Ishikawa (cell line): ENCODE results near the gene PGP.
A peak's percentile ranks its signal among the peaks of the same experiment; 100 is the strongest.

ENCODE experiments used
- CEBPB ChIP-seq: IDR thresholded peaks from 2 replicates; pipeline ENCODE4 v1.6.1; 2012
- CREB1 ChIP-seq: IDR thresholded peaks from 2 replicates; pipeline ENCODE4 v1.6.1; 2012; ENCODE audit warnings: low read depth
- EGR1 ChIP-seq: IDR thresholded peaks from 2 replicates; pipeline ENCODE4 v1.6.1; 2012
- EP300 ChIP-seq: IDR thresholded peaks from 2 replicates; pipeline ENCODE4 v1.6.1; 2012; ENCODE audit warnings: borderline replicate concordance
- FOXM1 ChIP-seq: IDR thresholded peaks from 2 replicates; pipeline ENCODE4 v1.6.1; 2012; ENCODE audit warnings: low read depth, borderline replicate concordance
- NFIC ChIP-seq: IDR thresholded peaks from 2 replicates; pipeline ENCODE4 v1.6.1; 2012
- RAD21 ChIP-seq: IDR thresholded peaks from 2 replicates; pipeline ENCODE4 v1.6.1; 2012; ENCODE audit warnings: low read depth
- TAF1 ChIP-seq: IDR thresholded peaks from 2 replicates; pipeline ENCODE4 v1.6.1; 2012; ENCODE audit warnings: low read depth, mild to moderate bottlenecking
- TCF12 ChIP-seq: IDR thresholded peaks from 2 replicates; pipeline ENCODE4 v1.6.1; 2012; ENCODE audit warnings: low read depth
- TEAD4 ChIP-seq: IDR thresholded peaks from 2 replicates; pipeline ENCODE4 v1.6.1; 2012
- YY1 ChIP-seq: IDR thresholded peaks from 2 replicates; pipeline ENCODE4 v1.6.1; 2012; ENCODE audit warnings: low read depth
- ZBTB7A ChIP-seq: IDR thresholded peaks from 2 replicates; pipeline ENCODE4 v1.6.1; 2012; ENCODE audit warnings: low read depth
- TF ChIP-seq, protein P1 (sequence below): IDR thresholded peaks from 2 replicates; pipeline ENCODE4 v1.6.1; 2012; ENCODE audit warnings: low read depth, mild to moderate bottlenecking
- TF ChIP-seq, protein P2 (sequence below): IDR thresholded peaks from 2 replicates; pipeline ENCODE4 v1.6.1; 2012
- TF ChIP-seq, protein P3 (sequence below): IDR thresholded peaks from 2 replicates; pipeline ENCODE4 v1.6.1; 2012

The PGP gene, protein sequence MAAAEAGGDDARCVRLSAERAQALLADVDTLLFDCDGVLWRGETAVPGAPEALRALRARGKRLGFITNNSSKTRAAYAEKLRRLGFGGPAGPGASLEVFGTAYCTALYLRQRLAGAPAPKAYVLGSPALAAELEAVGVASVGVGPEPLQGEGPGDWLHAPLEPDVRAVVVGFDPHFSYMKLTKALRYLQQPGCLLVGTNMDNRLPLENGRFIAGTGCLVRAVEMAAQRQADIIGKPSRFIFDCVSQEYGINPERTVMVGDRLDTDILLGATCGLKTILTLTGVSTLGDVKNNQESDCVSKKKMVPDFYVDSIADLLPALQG

DNA sequence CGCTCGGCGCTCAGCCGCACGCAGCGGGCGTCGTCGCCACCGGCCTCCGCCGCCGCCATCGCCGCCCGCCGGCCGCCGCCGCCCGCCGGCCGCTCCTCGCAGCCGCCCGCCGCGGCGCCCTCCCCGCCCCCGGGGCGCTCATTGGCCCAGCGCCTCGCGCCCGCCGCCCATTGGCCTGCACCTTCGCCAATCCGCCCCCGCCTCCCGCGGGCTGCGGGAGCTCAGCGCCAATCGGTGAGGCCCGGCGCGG, at the start of gene PGP:
PGP (minus strand) TSS at position 122 of the 250 bp plus-strand sequence; CDS start at position 59, 63 bp downstream.
- TF ChIP-seq EP300: no peak
- peak; percentile 67; the same call in 1 of the 2 replicates for TF ChIP-seq EGR1
- 0 out of 2 replicates have a peak, but pooled peaks have one; percentile 45 for TF ChIP-seq YY1

DNA sequence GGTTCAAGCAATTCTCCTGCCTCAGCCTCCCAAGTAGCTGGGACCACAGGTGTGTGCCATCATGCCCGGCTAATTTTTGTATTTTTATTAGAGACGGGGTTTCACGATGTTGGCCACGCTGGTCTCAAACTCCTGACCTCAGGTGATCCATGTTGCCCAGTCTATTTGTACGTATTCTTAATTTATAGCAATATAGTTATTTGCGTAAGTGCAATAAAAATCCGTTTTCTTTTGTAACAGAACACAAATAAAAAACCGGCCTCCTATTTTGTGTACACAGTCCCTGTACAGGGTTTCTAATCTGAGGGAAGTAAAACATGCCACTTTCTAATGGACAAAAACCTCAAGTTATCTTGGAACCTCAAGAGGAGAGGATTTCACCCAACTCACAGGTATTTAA, 45.6 kb upstream of the PGP start:
- TF ChIP-seq TCF12 (no peak), CREB1 (no peak), EP300 (no peak), YY1 (no peak)
- TF ChIP-seq, protein P1, sequence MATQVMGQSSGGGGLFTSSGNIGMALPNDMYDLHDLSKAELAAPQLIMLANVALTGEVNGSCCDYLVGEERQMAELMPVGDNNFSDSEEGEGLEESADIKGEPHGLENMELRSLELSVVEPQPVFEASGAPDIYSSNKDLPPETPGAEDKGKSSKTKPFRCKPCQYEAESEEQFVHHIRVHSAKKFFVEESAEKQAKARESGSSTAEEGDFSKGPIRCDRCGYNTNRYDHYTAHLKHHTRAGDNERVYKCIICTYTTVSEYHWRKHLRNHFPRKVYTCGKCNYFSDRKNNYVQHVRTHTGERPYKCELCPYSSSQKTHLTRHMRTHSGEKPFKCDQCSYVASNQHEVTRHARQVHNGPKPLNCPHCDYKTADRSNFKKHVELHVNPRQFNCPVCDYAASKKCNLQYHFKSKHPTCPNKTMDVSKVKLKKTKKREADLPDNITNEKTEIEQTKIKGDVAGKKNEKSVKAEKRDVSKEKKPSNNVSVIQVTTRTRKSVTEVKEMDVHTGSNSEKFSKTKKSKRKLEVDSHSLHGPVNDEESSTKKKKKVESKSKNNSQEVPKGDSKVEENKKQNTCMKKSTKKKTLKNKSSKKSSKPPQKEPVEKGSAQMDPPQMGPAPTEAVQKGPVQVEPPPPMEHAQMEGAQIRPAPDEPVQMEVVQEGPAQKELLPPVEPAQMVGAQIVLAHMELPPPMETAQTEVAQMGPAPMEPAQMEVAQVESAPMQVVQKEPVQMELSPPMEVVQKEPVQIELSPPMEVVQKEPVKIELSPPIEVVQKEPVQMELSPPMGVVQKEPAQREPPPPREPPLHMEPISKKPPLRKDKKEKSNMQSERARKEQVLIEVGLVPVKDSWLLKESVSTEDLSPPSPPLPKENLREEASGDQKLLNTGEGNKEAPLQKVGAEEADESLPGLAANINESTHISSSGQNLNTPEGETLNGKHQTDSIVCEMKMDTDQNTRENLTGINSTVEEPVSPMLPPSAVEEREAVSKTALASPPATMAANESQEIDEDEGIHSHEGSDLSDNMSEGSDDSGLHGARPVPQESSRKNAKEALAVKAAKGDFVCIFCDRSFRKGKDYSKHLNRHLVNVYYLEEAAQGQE: no peak

DNA sequence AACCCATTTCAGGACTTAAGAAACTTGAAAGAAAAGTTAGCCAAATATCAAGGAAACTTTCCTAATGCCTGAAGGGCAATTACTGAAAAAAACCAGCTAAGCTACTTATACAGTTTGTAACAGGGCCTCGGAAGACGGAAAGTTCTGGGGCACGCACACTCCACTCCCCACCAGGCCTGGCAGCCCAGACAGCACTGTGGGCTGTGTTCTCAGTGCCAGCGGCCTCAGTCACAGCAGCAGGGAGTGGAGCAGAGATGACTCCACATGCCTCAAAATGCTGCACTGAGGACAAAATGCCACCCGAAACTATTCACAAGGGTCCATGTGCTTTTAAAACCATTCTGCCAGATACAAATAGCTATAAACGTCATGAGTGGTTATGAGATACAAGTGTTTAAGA, 43.1 kb upstream of the PGP start:
- TF ChIP-seq EGR1: no peak
- no peak for TF ChIP-seq NFIC
- no peak for TF ChIP-seq TAF1
- no peak for TF ChIP-seq CEBPB
- no peak for TF ChIP-seq ZBTB7A
- TF ChIP-seq FOXM1: no peak
- TF ChIP-seq, protein P2, sequence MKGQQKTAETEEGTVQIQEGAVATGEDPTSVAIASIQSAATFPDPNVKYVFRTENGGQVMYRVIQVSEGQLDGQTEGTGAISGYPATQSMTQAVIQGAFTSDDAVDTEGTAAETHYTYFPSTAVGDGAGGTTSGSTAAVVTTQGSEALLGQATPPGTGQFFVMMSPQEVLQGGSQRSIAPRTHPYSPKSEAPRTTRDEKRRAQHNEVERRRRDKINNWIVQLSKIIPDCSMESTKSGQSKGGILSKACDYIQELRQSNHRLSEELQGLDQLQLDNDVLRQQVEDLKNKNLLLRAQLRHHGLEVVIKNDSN: no peak
- TF ChIP-seq EP300: no peak
- no peak for TF ChIP-seq CREB1
- TF ChIP-seq, protein P1: no peak
- TF ChIP-seq YY1: no peak
- TF ChIP-seq, protein P3, sequence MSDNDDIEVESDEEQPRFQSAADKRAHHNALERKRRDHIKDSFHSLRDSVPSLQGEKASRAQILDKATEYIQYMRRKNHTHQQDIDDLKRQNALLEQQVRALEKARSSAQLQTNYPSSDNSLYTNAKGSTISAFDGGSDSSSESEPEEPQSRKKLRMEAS: no peak
- no peak for TF ChIP-seq RAD21

DNA sequence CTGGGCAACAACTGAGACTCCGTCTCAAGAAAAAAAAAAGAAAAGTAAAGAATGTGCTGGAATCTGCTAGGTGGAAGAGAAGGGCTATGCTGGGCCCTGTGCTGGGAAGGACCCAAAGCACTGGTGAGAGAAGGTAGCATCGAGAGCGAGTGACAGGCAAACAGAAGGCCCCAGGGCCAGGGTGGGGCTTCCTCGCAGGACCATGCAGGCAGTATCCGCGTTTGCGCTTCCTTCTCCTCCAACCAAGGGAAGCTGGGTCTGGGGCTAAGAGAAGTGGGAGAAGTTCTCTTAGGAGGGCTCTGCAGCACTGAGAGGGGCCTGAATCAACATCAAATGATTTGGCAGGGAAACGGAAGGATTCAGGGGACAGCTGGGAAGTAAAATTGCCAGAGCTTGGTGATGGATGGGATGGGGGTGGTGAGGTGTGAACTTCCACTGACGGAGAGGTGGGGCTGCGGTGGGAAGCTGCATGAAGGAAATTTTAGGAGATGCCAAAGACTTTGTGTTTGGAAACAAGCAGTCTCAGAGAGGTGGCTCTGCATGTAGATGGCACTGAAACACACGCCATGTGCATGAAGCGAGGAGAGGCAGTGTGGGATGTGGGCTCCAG, 42.0 kb upstream of the PGP start:
- TF ChIP-seq, protein P2: no peak
- no peak for TF ChIP-seq CEBPB
- no peak for TF ChIP-seq RAD21
- no peak for TF ChIP-seq TEAD4
- no peak for TF ChIP-seq FOXM1
- no peak for TF ChIP-seq YY1
- TF ChIP-seq TAF1: no peak
- TF ChIP-seq TCF12: no peak
- TF ChIP-seq, protein P1: no peak

DNA sequence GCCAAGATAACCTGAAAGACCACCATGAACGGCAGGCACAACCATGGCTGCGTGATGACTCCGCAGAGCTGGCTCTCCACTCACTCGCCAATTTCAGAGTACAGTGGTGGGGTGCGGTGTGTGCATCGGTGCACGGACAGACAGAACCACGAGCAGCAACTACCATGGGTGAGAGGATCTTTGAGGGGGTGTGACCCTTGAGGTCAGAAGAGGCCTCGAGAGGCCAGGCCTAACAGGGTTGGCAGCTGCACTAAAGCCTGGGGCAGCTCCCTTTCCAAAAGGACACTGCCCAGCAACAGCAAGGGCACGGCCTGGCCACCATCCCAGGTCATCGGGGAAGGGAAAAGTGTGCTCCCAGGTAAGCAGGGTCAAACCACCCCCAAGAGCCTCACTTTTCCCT, 38.7 kb upstream of the PGP start:
- no peak for TF ChIP-seq TCF12
- TF ChIP-seq YY1: no peak
- TF ChIP-seq EGR1: no peak
- no peak for TF ChIP-seq CREB1
- TF ChIP-seq TEAD4: no peak
- TF ChIP-seq, protein P1: no peak
- TF ChIP-seq, protein P2: no peak
- TF ChIP-seq, protein P3: no peak
- no peak for TF ChIP-seq TAF1
- TF ChIP-seq FOXM1: no peak
- TF ChIP-seq RAD21: no peak
- TF ChIP-seq ZBTB7A: no peak
- TF ChIP-seq EP300: no peak
- no peak for TF ChIP-seq NFIC
- TF ChIP-seq CEBPB: no peak
